ENCODE results near the gene CPLANE2.

GRCh38 chr1:16276302-16277030 is 39.5 kb upstream of the CPLANE2 start:
- TF ChIP-seq CTCF (IDR thresholded peaks at IDR 0.05), result no peak
- no peak for TF ChIP-seq POLR2AphosphoS5 (IDR thresholded peaks at IDR 0.05)

All from gastroesophageal sphincter (tissue), 3 donors.